ENCODE data around the gene NOC4L.
"Not testable (repeated sequence)": the region's sequence is repeated elsewhere in the genome, so short reads cannot be mapped to it uniquely, and the experiment has no call there.

The NOC4L gene

DNA sequence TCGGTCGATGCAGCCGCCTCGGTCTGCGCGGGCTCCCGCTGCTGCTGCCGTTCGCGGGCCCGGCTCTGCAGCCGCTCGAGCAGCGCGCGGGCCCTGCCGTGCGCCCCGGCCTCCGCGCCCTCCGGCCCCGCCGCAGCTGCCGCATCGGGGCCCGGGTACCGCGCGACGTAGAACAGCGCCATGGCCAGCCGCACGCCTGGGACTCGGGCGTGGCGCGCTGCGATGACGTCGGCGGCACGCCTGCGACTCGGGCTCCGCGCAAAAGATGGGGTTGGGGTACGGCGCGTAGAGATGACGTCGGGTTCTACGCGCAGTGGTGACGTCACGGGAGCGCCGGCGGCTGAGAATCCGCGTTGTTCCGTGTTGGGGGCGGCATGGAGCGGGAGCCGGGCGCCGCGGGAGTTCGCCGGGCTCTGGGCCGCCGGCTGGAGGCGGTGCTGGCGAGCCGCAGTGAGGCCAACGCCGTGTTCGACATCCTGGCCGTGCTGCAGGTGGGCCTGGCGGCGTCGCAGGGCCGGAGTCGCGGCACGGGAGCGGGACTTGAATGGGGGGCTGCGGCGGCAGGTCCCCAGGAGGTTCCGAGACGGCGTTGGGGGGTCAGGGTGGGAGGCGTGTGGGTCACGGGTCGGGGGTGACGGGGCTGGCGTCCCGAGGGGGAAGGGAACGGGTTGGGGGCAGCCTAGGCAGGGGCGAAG, at the start of gene NOC4L, which contains the start of gene DDX51:
Gene NOC4L, plus strand, starts transcription at position 343 of the 695 bp plus-strand sequence. Its CDS starts 32 bp downstream, at position 375.
Gene DDX51, minus strand, starts transcription at position 205 of the 695 bp plus-strand sequence. Its CDS starts 23 bp downstream, at position 182.
- DNase-seq (ENCODE audit: low read depth): peak; percentile 92

DNA sequence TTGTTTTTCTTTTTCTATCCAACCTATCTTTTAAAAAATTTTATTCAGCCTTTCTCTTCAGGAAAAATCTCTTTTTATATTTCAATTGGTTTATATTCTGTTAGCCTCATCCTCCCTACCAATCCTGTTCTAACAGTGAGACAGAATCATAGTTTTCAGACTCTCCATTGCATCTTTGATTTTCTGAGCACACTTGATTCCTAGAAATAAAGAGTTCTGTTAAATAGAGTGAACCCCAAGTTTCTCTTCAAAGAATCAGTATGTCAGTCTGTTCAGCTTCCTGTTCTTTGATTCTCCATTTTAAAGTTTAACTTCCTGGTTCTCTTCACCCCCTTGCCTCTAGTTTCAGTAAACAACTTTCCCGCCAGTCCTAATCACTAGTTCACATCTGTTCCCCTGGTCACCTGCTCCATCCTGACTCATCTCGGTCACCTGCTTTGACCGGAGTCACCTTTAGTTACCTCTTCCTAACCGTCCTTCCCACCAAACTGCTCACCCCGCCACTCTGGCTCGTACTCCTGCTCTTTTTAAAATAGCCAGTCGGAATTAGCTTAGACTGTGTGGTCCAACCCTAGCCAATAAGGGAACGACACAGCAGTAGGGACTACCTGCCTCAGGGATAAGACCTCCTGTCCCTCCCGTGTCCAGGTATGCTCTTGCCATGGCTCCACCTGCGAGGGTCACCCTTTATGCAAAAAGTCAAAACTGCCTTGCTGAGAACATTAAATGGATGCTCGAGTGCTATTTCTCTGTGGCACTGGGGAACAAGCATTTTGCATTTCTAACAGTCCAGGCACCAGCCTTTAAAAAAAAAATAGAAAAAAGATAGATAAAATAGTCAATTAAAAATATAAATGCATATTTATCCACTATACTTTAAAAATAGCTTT, 48.5 kb upstream of the NOC4L start:
- DNase-seq (ENCODE audit: low read depth): no peak

DNA sequence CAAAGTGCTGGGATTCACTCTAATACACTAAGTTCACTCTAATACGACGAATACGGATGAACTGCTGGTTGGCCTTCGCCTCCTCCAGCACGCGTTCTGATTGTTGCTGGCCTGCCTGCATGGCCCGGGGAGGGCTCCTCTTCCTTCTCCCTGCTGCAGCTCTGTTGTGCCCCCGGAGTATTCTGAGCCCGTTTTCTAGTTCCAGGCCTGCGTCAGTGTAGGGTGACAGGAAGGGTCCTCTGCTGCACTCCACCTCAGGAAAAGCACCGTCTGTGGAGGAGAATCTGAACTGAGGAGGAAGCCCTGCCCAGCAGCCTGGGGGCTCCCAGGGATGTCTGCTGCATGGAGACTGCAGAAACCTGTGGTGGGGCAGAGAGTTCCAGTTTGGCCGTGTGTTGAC, 44.5 kb upstream of the NOC4L start:
- no peak for DNase-seq (ENCODE audit: low read depth)

DNA sequence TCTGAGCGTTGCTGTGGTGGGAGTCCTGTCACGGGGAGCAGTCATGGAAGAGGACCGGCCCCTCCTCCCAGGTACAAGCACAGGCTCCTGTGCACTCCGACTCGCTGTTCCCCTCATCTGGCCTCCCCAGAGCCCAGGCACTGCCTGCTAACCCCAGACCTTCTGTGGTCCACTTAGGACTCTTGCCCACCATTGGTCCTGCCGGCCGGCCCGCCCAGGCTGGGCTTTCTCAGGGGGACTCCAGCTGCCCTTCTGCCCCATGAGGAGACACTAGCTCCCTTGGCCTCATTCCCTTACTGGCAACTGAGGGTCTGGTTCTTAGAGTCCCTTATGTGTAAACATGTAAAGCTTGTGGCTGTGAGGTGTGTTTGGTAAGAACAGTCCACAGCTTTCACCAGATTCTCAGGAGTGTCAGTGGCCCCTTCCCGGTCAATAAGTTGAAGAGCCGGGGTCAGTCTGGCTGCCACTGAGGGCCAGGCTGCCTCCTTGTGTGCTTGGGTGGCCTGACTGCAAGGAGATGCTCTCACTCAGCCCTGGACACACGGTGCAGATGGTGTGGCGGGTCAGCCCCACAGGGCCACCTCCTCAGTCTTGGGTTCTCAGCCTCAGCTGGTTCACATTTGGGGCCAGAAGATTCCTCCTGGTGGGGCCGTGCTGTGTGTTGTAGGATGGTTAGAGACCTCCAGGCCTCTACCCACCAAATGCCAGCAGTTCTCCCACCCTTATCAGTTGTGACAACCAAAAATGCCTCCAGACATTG, 43.8 kb upstream of the NOC4L start:
- DNase-seq (ENCODE audit: low read depth): no peak

DNA sequence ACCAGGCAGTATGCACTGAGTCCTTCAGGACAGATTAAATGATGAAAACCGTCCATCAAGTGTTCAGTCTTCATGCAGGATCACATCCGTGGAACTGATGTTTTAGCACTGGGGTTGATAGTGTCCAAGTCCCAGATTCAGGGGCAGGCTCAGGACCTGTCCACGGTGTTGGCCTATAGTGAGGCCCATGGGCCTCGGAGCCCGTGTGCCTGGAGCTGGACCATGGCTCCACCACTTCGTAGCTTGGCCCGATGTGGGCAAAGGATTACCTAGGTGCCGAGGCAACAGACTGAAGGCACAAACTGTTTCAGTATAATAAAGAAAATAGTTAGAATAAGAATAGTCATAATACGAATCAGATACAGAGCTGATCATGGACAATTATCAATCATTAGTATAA, 42.0 kb upstream of the NOC4L start:
- no peak for DNase-seq (ENCODE audit: low read depth)

DNA sequence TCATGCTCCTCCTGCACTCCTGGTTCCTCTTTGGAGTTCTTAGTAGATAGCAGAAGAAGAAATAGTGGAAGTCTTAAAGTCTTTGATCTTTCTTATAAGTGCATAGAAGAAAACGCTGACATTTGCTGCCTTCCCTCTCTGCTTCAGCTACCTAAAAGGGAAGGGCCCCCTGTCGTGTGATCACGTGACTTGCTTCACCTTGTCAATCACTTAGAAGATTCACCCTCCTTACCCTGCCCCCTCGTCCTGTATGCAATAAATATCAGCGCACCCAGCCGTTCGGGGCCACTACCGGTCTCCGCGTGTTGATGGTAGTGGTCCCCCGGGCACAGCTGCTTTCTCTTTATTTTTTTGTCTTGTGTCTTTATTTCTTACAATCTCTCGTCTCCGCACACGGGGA, 41.2 kb upstream of the NOC4L start:
- DNase-seq (ENCODE audit: low read depth): not testable (repeated sequence)

DNA sequence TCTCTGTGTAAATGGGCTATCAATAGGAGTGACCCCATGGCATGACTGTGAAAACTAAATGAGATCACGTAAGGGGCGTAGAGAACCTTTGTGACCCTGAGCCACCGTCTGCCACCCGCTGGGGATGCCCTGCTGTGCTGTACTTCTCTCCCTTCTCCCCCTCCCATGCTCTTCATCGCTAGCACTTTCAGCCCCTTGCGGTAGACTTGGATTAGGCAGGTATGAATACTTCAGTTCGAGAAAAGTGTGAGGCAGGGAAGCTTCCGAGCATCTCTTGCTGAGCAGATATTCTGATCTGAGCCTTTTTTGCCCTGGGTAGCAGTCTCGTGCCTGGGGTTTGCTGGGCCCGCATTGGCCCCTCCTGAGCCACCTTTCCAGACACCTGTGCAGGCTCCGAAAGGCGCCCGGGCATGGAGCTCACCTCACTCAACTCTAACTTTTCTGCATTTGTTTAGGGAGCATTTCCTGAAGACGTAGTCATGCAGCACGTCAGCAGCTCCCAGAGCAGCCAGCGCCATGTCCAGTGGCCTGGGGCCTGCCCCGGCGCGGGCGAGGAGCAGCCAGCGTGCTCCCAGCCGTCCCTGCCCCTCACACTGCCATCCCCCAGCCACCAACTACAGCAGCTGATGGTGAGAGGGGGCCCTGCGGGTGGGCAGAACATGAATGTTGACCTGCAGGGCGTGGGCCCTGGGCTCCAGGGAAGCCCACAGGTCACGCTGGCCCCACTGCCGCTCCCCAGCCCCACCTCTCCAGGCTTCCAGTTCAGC, 40.5 kb upstream of the NOC4L start:
- no peak for DNase-seq (ENCODE audit: low read depth)

DNA sequence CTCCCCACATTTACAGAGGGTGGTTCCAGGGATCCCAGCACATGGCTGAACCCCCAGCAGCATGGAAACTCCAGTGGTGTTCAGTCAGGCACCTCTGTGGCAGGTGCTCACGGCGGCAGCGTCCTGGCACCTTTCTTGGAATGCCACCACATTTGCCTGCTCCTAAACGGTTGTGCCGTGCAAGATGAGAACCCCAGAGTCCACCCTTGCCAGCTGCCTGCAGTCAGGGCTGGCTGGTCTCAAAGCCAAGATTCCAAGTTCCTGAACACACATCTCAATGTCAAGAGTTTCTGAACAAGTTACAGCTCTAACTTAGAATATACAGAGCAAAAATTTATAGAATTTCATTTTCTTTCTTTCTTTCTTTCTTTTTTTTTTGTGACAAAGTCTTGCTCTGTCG, 38.8 kb upstream of the NOC4L start:
- DNase-seq (ENCODE audit: low read depth): no peak

DNA sequence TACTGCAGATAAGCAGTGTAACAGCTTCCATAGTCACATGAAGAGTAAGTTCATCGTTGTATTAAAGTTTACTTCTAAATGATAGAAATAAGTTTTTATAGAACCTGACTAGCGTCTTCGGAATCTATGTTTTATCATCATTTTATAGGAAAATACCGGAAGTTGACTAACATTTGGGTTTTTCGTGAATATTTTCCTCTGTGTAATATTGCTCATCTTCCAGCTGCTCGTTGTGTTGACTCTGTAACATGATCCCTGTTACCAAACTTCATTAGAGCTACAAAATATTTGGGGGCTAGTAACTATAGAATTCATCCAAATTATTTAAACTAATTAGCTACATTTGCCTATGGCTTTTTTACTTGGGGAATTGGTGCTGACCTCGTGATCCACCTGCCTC, 37.3 kb upstream of the NOC4L start:
- DNase-seq (ENCODE audit: low read depth): no peak

DNA sequence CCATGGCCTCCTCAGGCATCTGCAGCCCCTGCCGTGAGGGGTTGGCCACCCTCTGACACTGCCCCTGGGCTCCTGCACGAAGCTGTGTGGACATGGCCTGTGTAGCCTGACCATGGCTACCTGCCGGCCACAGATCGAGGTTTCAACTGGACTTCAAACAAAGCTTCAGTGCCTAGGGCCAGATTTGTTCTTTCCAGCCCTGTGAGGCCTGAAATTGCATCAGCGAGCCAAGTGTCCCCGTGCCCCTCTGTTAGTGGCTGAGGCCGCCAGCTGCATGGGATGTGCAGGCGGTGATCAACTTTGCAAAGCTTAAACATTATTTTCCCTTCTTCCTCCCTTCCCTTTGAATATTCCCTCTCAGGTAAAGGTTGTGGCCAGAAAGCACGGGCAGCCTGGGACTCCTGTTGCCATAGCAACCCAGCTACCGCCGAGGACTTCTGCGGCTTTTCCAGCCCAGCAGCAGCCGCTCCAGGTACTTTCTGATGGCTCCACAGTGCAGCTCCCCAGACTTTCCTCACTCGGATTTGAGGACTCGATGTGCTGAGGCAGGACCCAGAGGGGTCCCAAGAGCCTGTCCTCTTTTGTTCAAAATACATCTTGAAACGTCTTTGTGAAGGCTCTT, 35.9 kb upstream of the NOC4L start:
- DNase-seq (ENCODE audit: low read depth): no peak

DNA sequence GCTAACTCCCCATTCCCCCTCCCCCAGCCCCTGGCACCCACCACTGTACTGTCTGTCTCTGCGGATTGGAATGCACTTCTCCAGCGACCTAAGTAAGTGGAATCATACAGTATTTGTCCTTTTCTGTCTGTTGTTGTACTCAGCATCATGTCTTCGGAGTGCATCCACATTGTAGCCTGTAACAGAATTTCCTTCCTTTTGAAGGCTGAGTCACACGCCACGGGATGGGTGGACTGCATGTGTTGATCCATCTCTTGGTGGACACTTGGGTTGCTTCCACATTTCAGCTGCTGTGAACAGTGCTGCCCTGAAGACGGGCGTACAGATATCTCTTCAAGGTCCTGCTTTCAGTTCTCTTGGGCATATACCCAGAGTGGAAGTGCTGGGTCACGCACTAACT, 34.5 kb upstream of the NOC4L start:
- DNase-seq (ENCODE audit: low read depth): no peak

DNA sequence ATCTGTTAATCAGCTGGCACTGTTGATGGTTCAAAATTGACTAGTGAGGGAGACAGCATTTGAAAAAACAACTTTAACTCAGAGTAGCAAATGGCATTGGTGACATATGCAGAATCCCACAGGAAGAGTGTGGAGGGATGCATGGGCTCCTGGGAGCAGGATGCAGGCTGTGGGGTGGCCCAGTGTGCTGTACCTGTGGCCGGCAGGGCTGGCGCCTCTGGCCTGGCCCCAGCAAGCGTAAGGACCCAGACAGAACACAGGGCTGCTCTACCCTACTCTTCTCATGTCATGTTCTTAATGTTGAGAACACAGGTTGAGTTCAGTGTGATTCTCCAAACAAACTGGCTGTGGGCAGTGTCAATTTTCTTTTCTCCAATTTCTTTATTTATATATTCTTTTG, 33.6 kb upstream of the NOC4L start:
- no peak for DNase-seq (ENCODE audit: low read depth)

DNA sequence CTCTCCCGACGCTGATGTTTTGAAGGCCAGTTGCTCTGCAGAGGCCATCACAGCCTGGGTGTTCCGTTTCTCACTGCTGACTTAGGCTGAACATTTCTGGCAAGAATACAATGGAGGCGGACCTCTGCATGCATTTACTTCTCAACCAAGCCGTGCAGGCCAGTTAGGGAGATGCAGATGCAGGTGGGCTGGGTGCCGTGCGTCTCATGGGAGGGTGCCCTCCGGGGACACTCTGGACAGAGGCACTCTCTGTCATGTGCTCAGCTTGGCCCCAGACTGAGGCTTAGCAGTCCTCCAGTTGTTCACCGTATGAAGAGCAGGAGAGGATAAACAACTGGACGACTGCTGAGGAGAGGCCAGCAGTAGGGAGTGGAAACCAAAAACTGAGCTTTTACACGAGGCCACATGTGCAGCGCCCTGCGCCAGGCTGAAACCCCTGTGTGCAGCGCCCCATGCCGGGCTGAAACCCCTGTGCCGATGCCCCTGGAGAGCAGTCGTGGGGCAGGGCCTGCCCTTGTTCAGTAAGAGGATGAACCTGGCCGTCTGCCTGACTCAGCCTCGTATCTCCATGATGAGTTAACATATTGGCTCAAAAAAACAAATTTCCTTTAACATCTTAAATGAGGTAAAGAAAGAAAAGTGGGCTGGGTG, 32.5 kb upstream of the NOC4L start:
- DNase-seq (ENCODE audit: low read depth): no peak

DNA sequence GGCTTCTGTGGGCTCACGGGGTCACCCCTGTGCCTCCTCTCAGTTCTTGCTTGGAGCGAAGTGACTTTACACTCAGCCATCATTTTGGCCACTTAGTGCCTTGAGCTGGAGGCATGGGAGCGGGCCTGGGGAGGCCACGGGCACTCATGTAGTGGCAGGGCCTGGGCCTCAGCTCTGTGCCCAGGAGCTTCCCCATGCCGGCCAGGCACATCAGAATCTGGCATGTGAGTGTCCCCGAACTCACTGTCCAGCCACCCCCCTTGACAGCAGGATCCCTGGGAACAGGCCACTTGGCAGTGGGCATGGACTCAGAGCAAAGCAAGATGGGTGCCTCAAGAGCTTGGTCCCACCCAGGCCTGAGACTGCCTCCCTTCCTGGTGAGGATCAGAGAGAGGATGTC, 29.6 kb upstream of the NOC4L start:
- DNase-seq (ENCODE audit: low read depth): no peak

DNA sequence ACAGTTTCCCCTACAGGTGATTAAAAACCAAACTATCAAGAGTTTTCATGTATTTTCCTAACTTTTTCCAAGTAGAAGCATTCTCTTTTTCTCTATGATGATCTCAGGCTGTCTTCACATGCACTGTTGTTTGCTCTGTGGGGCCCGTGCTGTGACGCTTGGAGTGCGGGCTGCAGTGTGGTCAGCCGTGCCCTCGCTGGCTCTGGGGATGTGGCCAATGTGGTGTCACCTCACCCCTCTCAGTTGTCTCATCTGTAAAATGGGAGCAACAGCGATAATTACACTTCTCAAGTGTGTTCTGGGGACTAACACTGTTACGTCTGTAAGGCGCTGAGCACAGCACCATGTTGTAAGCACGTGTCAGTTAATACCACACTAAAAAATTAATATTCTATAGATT, 28.8 kb upstream of the NOC4L start:
- DNase-seq (ENCODE audit: low read depth): no peak

DNA sequence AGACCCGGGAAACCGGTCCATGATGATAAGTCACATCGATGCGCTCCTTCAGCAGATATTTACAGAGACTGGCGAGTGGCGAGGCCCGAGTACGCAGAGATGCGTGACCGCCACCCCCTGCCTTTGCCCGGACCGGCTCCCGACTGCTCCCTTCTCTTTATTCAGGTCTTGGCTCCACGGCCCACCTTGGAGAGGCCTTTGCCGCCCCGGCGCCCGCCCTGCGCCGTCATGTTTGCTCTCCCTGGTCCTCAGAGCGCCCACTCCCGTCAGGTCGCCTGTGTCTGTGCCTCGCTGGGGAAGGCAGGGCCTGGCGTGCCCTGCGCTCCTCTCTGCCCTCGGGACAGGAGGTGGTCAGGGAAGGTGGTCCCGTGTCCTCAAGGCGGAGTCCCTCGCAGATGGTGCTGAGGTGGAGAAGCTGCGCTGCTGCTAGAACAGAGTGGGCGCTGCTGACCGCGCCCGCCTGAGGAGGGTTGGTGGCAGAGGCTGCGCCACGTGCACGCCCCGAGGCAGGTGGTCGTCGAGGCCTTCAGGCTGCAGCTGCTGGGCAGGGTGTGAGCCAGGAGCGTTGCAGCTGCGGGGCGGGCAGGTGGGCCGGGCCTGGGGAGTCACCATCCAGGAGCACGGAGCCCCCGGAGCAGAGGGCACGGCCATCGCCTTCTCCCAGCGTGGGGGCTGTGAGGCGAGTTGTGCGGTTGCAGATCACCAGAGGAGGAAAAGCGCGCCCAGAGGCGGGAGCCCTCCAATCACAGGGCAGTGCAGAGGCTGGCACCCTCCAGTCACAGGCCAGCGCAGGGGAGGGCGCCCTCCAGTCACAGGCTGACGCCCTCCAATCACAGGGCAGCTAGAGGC, 27.3 kb upstream of the NOC4L start:
- DNase-seq (ENCODE audit: low read depth): no peak

DNA sequence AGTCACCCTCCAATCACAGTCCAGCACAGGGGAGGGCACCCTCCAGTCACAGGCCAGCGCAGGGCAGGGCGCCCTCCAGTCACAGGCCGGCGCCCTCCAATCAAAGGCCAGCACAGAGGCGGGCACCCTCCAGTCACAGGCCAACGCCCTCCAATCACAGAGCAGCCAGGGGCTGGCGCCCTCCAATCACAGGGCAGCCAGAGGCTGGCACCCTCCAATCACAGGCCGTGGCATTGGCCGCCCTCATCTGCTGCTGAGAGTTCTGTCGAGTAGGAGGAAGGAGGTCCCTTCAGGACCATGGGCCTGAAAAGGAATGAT, 26.7 kb upstream of the NOC4L start:
- DNase-seq (ENCODE audit: low read depth): no peak

DNA sequence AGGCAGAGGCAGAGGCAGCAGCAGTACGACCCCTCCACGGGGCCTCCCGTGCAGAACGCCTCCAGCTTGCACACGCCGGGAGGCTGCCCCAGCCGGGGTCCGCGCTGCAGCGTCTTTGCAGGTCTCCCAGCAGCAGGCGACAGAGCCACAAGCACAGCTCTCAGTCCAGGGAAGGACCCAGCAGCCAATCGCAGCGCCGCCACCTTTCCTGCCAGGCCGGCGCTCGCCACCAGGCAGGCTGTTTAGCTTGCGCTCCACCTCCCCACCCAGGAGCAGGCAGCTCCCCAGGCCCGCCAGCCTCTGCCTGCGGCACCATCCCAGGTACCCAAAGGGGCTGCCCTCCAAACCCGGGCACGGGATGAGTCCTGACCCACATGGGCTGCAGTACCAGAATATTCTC, 25.4 kb upstream of the NOC4L start:
- no peak for DNase-seq (ENCODE audit: low read depth)

DNA sequence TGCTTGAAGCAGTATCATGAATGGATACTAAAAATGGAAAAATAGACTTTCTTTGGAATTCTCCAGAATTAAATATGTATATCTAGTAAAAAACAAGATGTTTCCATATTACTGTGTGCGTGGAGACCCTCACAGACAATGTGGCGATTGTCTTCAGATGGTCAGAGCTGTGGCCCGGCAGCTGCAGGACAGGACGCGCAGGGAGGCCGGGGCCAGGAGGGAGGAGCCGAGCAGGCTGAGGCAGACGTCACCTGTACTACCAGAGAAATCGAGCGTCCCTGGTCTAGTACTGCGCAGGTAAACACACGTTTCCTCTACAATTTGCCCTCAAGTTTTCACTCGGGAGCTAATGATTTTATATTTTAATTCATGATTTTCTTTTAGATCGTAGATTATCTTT, 23.0 kb upstream of the NOC4L start:
- DNase-seq (ENCODE audit: low read depth): no peak
